Stimulated activated CD8-positive, alpha-beta memory T cell treated with anti-CD3 and anti-CD28 coated beads, Interleukin-12 subunit alpha, Interleukin-12 subunit beta, amount 100 ng/mL, for 4 hours (primary cell): ENCODE results near the gene NIPAL3.
"Not testable (repeated sequence)": the region's sequence is repeated elsewhere in the genome, so short reads cannot be mapped to it uniquely, and the experiment has no call there.

Experiments
- DNase-seq: peaks from one replicate; pipeline ENCODE4 v3.0.0-alpha.2; 2020; ENCODE audit warnings: low read depth

NIPAL3 gene

GRCh38 chr1:24424207-24424606, 8.6 kb downstream of the NIPAL3 start:
- DNase-seq = no peak

GRCh38 chr1:24424990-24425389, 9.4 kb downstream of the NIPAL3 start:
- no peak for DNase-seq

- DNase-seq = no peak
These were observed 9.8 kb downstream of the NIPAL3 start for GRCh38 chr1:24425441-24425840.

GRCh38 chr1:24425922-24426321, 10.3 kb downstream of the NIPAL3 start:
- no peak for DNase-seq

GRCh38 chr1:24426744-24427544, 11.3 kb downstream of the NIPAL3 start:
- no peak for DNase-seq

- DNase-seq = no peak
These were observed 11.9 kb downstream of the NIPAL3 start for GRCh38 chr1:24427545-24427862.

GRCh38 chr1:24435782-24436365, 20.3 kb downstream of the NIPAL3 start:
- DNase-seq = no peak

GRCh38 chr1:24437631-24438396, 22.2 kb downstream of the NIPAL3 start:
- no peak for DNase-seq

- DNase-seq = no peak
These were observed 22.9 kb downstream of the NIPAL3 start for GRCh38 chr1:24438423-24438901.

- no peak for DNase-seq
These were observed 24.8 kb downstream of the NIPAL3 start for GRCh38 chr1:24440436-24440835.

- DNase-seq = no peak
These were observed 25.9 kb downstream of the NIPAL3 start for GRCh38 chr1:24441480-24441879.

GRCh38 chr1:24441996-24442668, 26.5 kb downstream of the NIPAL3 start:
- no peak for DNase-seq

- no peak for DNase-seq
These were observed 27.2 kb downstream of the NIPAL3 start for GRCh38 chr1:24442764-24443163.

GRCh38 chr1:24443241-24443656, 27.6 kb downstream of the NIPAL3 start:
- DNase-seq = no peak

GRCh38 chr1:24446446-24446845, 30.8 kb downstream of the NIPAL3 start:
- DNase-seq = not testable (repeated sequence)

- no peak for DNase-seq
These were observed 34.7 kb downstream of the NIPAL3 start for GRCh38 chr1:24450316-24450715.

GRCh38 chr1:24450857-24451397, 35.3 kb downstream of the NIPAL3 start:
- DNase-seq = no peak

- no peak for DNase-seq
These were observed 36.1 kb downstream of the NIPAL3 start for GRCh38 chr1:24451746-24452145.

- no peak for DNase-seq
These were observed 37.4 kb downstream of the NIPAL3 start for GRCh38 chr1:24452922-24453485.

- DNase-seq = no peak
These were observed 39.1 kb downstream of the NIPAL3 start for GRCh38 chr1:24454673-24455072.

GRCh38 chr1:24455272-24455671, 39.7 kb downstream of the NIPAL3 start:
- DNase-seq = no peak

- DNase-seq = no peak
These were observed 42.3 kb downstream of the NIPAL3 start for GRCh38 chr1:24457866-24458265.
